Fibroblast of lung (primary cell): ENCODE data around the gene PBX1.

Experiments
- CTCF ChIP-seq, 2 donors: IDR thresholded peaks in 1 of 2; conservative IDR thresholded peaks in 1 of 2; 1 replicate in 1 of 2; 2 replicates in 1 of 2; pipeline ENCODE4 v1.5.1; 2011 to 2012; ENCODE audit warnings: low read length in 2 of 2, control low read depth in 1 of 2, inconsistent platforms in 1 of 2, low read depth in 1 of 2, mild to moderate bottlenecking in 1 of 2
- EZH2 ChIP-seq: IDR thresholded peaks from 2 replicates; pipeline ENCODE4 v1.5.1; 2012; ENCODE audit warnings: low read length, control low read depth, mild to moderate bottlenecking; ENCODE audit errors: missing control alignments

GRCh38 chr1:164607351-164607750, 48.4 kb downstream of the PBX1 start:
- TF ChIP-seq CTCF (conservative IDR thresholded peaks at IDR 0.05 in 1 of 2, IDR thresholded peaks at IDR 0.05 in 1 of 2; ENCODE audit: low read depth in 1 of 2, low read length in 2 of 2) (no peak), EZH2 (no peak)
